MM.1S (cell line): ENCODE results near the gene PSPC1.

ENCODE experiments used
- CTCF ChIP-seq: fragments of 300-600 bp; sonication (generic); IDR thresholded peaks from 2 replicates; pipeline ENCODE4 v1.5.1; 2016; ENCODE audit warnings: antibody characterized with exemption, low read length, mixed read lengths
- EZH2 ChIP-seq: fragments of 300-600 bp; sonication (generic); optimal IDR thresholded peaks from 2 replicates; pipeline ENCODE3; 2017; ENCODE audit warnings: low read depth, mild to moderate bottlenecking, antibody characterized with exemption, low read length, mixed read lengths
- EZH2phosphoT487 ChIP-seq: fragments of 300-600 bp; sonication (generic); IDR thresholded peaks from 2 replicates; pipeline ENCODE4 v1.6.1; 2018; ENCODE audit warnings: antibody characterized with exemption, low read length

- no peak for TF ChIP-seq CTCF
- TF ChIP-seq EZH2phosphoT487, result no peak
- no peak for TF ChIP-seq EZH2
Measured at GRCh38 chr13:19685034-19685433, 97.7 kb downstream of the PSPC1 start.
